Measurements from ENCODE around the gene WNT3A. TPM values are rescaled to one million over a fixed set of nuclear protein-coding genes. Genes with fewer than 3 reads are reported as not detected.

The WNT3A gene
- polyA plus RNA-seq, 1 donor (not counting 4 experiments of a cell fraction or from before 2014, with no cell fraction given), result 0.07 TPM

DNA sequence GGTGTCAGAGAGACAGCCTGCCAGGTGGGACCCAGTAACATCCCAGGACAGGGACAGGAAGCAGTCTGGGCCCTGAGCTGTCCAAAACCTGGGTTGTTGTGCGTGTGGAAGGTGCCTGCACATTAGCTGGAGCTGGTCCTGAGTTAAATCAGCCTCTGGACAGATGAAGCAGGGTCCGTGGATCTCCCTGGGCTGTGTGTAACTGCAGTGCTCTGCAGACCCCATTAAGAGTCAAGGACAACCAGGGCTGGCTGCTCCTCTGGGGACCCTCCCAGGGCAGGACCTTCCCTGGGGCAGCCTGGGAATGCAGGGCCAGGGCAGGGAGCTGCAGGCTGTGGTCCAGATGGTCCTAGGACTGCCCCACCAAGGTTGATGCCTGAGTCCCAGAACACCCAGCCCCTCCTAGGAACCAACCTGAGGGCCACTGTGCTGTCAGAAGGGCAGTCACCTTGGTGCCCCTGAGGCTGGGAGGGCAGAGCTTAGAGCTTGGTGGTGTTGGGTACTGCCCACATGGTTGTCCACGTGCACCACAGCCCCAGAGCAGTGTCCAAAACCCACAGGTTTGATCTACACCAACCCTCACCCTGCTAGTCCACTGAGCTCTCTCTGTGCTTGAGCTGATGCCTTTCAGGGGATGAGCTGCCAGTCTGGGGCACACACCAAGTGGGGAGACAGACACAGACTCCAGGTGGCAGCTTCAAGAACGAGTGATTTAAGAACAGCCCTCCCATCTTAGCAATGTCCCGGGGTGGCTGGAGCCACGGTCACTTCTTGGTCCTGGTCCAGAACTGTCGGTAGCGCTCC is 99.4 kb downstream of the WNT3A start:
- no peak overlapping the region for H3K4me2 ChIP-seq (ENCODE audit: control insufficient read depth, extremely low read depth, insufficient read depth, low read depth, low read length)
- H3K9me1 ChIP-seq (ENCODE audit: control insufficient read depth, extremely low read depth, insufficient read depth, low read length), result no peaks in the 10 kb centered on the region
- dilution Hi-C loops (cut with MboI; ENCODE audit: extremely low pct_ligation_motif_present, low sequenced_read_pairs), result no loop called here
- H3K36me3 ChIP-seq (ENCODE audit: control insufficient read depth in 2 of 2, extremely low read depth in 1 of 2, insufficient read depth in 2 of 2, low read length in 2 of 2), result peaks cover 4 to 14% of the 10 kb centered on the region in 2 experiments
- TF ChIP-seq, protein P1, sequence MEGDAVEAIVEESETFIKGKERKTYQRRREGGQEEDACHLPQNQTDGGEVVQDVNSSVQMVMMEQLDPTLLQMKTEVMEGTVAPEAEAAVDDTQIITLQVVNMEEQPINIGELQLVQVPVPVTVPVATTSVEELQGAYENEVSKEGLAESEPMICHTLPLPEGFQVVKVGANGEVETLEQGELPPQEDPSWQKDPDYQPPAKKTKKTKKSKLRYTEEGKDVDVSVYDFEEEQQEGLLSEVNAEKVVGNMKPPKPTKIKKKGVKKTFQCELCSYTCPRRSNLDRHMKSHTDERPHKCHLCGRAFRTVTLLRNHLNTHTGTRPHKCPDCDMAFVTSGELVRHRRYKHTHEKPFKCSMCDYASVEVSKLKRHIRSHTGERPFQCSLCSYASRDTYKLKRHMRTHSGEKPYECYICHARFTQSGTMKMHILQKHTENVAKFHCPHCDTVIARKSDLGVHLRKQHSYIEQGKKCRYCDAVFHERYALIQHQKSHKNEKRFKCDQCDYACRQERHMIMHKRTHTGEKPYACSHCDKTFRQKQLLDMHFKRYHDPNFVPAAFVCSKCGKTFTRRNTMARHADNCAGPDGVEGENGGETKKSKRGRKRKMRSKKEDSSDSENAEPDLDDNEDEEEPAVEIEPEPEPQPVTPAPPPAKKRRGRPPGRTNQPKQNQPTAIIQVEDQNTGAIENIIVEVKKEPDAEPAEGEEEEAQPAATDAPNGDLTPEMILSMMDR (optimal IDR thresholded peaks at IDR 0.05 in 1 of 3, IDR thresholded peaks at IDR 0.05 in 1 of 3, conservative IDR thresholded peaks at IDR 0.05 in 1 of 3; ENCODE audit: extremely low read depth in 1 of 3, insufficient read depth in 2 of 3, low read length in 3 of 3), result no peak
- TF ChIP-seq EZH2 (IDR thresholded peaks at IDR 0.05; ENCODE audit: low read length), result no peak
- H3K9ac ChIP-seq (ENCODE audit: control insufficient read depth, extremely low read depth, insufficient read depth, low read length), result no peak overlapping the region
- FAIRE-seq, result no peak
- peaks cover 28% of the 10 kb centered on the region for H3K79me2 ChIP-seq (ENCODE audit: control insufficient read depth, insufficient read depth, low read length)
- H3K4me1 ChIP-seq (ENCODE audit: control insufficient read depth, extremely low read depth, insufficient read depth, low read length), result peaks cover 17% of the 10 kb centered on the region
- no peak overlapping the region for H3K4me3 ChIP-seq (ENCODE audit: control insufficient read depth in 2 of 3, extremely low read depth in 1 of 3, insufficient read depth in 2 of 3, low read depth in 1 of 3, low read length in 3 of 3)
- no peaks in the 10 kb centered on the region for H3K9me3 ChIP-seq (ENCODE audit: control insufficient read depth, low read depth, low read length)
- H3K27me3 ChIP-seq (ENCODE audit: control insufficient read depth, extremely low read depth, insufficient read depth, low read length), result no peaks in the 10 kb centered on the region
- DNase-seq (ENCODE audit: low read depth, low spot score), result no peak
- H3K27ac ChIP-seq (ENCODE audit: control insufficient read depth, insufficient read depth, low read length), result no peak overlapping the region
- H2AFZ ChIP-seq (ENCODE audit: control insufficient read depth, low read length), result no peak overlapping the region
- H4K20me1 ChIP-seq (ENCODE audit: control insufficient read depth, extremely low read depth, insufficient read depth, low read length), result no peaks in the 10 kb centered on the region

DNA sequence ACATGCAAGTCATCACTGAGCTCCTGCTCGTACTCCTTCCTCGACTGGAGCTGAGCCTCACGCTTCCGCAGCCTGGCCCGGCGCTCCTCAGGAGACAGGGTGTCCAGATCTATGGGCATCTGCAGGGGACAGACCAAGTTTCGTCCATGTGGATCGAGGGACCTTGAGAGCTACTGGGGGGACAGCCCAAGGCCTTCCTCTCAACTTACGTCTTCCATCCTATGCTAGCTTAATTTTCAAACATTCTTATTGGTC is 99.9 kb downstream of the WNT3A start:
- Histone ChIP-seq H4K20me1 (ENCODE audit: control insufficient read depth, extremely low read depth, insufficient read depth, low read length) (no peaks in the 10 kb centered on the region), H3K4me2 (ENCODE audit: control insufficient read depth, extremely low read depth, insufficient read depth, low read depth, low read length) (no peak overlapping the region), H3K9ac (ENCODE audit: control insufficient read depth, extremely low read depth, insufficient read depth, low read length) (no peak overlapping the region), H3K9me3 (ENCODE audit: control insufficient read depth, low read depth, low read length) (no peaks in the 10 kb centered on the region), H3K36me3 (ENCODE audit: control insufficient read depth in 2 of 2, extremely low read depth in 1 of 2, insufficient read depth in 2 of 2, low read length in 2 of 2) (peaks cover 3 to 14% of the 10 kb centered on the region in 2 experiments), H3K27ac (ENCODE audit: control insufficient read depth, insufficient read depth, low read length) (no peak overlapping the region), H3K27me3 (ENCODE audit: control insufficient read depth, extremely low read depth, insufficient read depth, low read length) (no peaks in the 10 kb centered on the region), H3K9me1 (ENCODE audit: control insufficient read depth, extremely low read depth, insufficient read depth, low read length) (no peaks in the 10 kb centered on the region), H3K4me3 (ENCODE audit: control insufficient read depth in 2 of 3, extremely low read depth in 1 of 3, insufficient read depth in 2 of 3, low read depth in 1 of 3, low read length in 3 of 3) (no peak overlapping the region), H3K4me1 (ENCODE audit: control insufficient read depth, extremely low read depth, insufficient read depth, low read length) (peaks cover 17% of the 10 kb centered on the region), H3K79me2 (ENCODE audit: control insufficient read depth, insufficient read depth, low read length) (peaks cover 24% of the 10 kb centered on the region), H2AFZ (ENCODE audit: control insufficient read depth, low read length) (no peak overlapping the region)
- DNase-seq (ENCODE audit: low read depth, low spot score) (no peak), FAIRE-seq (no peak)
- TF ChIP-seq, protein P1 (optimal IDR thresholded peaks at IDR 0.05 in 1 of 3, IDR thresholded peaks at IDR 0.05 in 1 of 3, conservative IDR thresholded peaks at IDR 0.05 in 1 of 3; ENCODE audit: extremely low read depth in 1 of 3, insufficient read depth in 2 of 3, low read length in 3 of 3), result no peak
- TF ChIP-seq EZH2 (IDR thresholded peaks at IDR 0.05; ENCODE audit: low read length), result no peak
- dilution Hi-C loops (cut with MboI; ENCODE audit: extremely low pct_ligation_motif_present, low sequenced_read_pairs), result no loop called here

All from keratinocyte (primary cell).